ENCODE measurements around the gene ALKBH2. TPM values are rescaled to one million over a fixed set of nuclear protein-coding genes. Genes with fewer than 3 reads are reported as not detected.
A peak's percentile ranks its signal among the peaks of the same experiment; 100 is the strongest.

Gene ALKBH2
- total RNA-seq, 1 experiment from 2014 or later: 41.4 TPM

DNA sequence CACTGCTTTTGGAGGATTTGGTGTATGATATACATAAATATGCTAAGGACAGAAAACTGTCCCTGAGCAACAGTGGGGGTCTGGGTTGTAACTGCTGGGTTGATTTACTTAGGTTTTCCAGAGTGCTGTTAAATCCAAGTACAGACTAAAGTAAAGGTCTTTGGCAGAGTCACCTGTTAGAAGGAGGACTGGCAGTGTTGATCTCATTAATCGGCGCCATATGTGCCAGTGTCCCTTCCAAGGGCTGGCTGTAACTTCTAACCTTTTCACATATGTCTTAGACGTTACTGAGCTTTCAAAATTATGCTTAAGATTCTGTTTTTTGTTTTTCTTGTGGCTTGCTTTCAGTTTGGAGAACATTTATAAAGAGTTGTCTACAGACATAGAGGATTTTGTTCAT, 9.2 kb upstream of the ALKBH2 start:
- H3K4me3 Mint-ChIP-seq (ENCODE audit: unreplicated experiment): no peak overlapping the region
- no peaks in the 10 kb centered on the region for H3K9me3 Mint-ChIP-seq (ENCODE audit: unreplicated experiment)
- no peak overlapping the region for H3K4me3 ChIP-seq (ENCODE audit: low read depth, low read length)
- no peak overlapping the region for H3K27ac Mint-ChIP-seq (ENCODE audit: unreplicated experiment)
- H3K36me3 ChIP-seq (ENCODE audit: control insufficient read depth, insufficient read depth, low read length): peaks cover 2% of the 10 kb centered on the region
- intact Hi-C loops (cut with micrococcal nuclease; ENCODE audit: unreplicated experiment): no loop called here
- H3K4me1 ChIP-seq: no peaks in the 10 kb centered on the region
- ChIA-PET POLR2A (no interaction called here), CTCF (no interaction called here)
- peaks cover 78% of the 10 kb centered on the region for H3K36me3 Mint-ChIP-seq (ENCODE audit: insufficient read depth, unreplicated experiment)
- no peak for DNase-seq
- peaks cover 7% of the 10 kb centered on the region for H3K4me1 Mint-ChIP-seq (ENCODE audit: low read depth, unreplicated experiment)
- H3K9me3 ChIP-seq: no peaks in the 10 kb centered on the region
- TF ChIP-seq, protein P1, sequence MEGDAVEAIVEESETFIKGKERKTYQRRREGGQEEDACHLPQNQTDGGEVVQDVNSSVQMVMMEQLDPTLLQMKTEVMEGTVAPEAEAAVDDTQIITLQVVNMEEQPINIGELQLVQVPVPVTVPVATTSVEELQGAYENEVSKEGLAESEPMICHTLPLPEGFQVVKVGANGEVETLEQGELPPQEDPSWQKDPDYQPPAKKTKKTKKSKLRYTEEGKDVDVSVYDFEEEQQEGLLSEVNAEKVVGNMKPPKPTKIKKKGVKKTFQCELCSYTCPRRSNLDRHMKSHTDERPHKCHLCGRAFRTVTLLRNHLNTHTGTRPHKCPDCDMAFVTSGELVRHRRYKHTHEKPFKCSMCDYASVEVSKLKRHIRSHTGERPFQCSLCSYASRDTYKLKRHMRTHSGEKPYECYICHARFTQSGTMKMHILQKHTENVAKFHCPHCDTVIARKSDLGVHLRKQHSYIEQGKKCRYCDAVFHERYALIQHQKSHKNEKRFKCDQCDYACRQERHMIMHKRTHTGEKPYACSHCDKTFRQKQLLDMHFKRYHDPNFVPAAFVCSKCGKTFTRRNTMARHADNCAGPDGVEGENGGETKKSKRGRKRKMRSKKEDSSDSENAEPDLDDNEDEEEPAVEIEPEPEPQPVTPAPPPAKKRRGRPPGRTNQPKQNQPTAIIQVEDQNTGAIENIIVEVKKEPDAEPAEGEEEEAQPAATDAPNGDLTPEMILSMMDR (IDR thresholded peaks at IDR 0.05; ENCODE audit: insufficient read depth in 1 of 2, low read depth in 1 of 2, low read length in 1 of 2, severe bottlenecking in 1 of 2, unreplicated experiment in 1 of 2): no peak
- no peaks in the 10 kb centered on the region for H3K27me3 ChIP-seq (replicated peaks; ENCODE audit: control insufficient read depth, insufficient read depth, low read length)
- BruUV-seq (replicated peaks): no TSS peak
- no peaks in the 10 kb centered on the region for H3K27me3 Mint-ChIP-seq (ENCODE audit: insufficient read depth, unreplicated experiment)

DNA sequence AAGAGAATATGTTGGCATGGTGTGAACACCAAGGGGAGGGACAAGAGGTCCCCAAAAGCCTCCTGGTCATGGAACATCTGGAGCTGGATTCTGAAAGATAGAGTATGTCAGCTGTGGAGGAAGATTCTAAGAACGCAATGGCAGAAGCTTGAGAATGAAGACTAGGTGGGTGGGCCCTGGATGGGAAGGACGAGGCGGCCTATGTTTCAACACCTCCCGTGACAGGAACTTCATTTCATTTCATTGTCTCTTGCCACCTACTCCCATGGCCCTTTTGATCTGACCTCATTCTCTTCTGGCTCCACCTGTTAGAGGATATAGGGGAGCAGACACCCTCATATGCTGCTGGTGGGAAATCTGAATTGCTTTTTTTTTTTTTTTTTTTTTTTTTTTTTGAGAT, 7.5 kb upstream of the ALKBH2 start:
- DNase-seq: no peak
- Mint-ChIP-seq H3K36me3 (ENCODE audit: insufficient read depth, unreplicated experiment) (peaks cover 65% of the 10 kb centered on the region), H3K27ac (ENCODE audit: unreplicated experiment) (no peak overlapping the region), H3K4me1 (ENCODE audit: low read depth, unreplicated experiment) (peaks cover 6% of the 10 kb centered on the region), H3K9me3 (ENCODE audit: unreplicated experiment) (no peaks in the 10 kb centered on the region), H3K27me3 (ENCODE audit: insufficient read depth, unreplicated experiment) (no peaks in the 10 kb centered on the region), H3K4me3 (ENCODE audit: unreplicated experiment) (no peak overlapping the region)
- Histone ChIP-seq H3K4me3 (ENCODE audit: low read depth, low read length) (no peak overlapping the region), H3K4me1 (no peaks in the 10 kb centered on the region; the same call in 1 of the 2 replicates), H3K9me3 (no peaks in the 10 kb centered on the region), H3K27me3 (replicated peaks; ENCODE audit: control insufficient read depth, insufficient read depth, low read length) (no peaks in the 10 kb centered on the region), H3K36me3 (ENCODE audit: control insufficient read depth, insufficient read depth, low read length) (peaks cover 2% of the 10 kb centered on the region)
- BruUV-seq (replicated peaks): no TSS peak
- ChIA-PET CTCF (no interaction called here), POLR2A (no interaction called here)
- TF ChIP-seq, protein P1 (IDR thresholded peaks at IDR 0.05; ENCODE audit: insufficient read depth in 1 of 2, low read depth in 1 of 2, low read length in 1 of 2, severe bottlenecking in 1 of 2, unreplicated experiment in 1 of 2): no peak
- intact Hi-C loops (cut with micrococcal nuclease; ENCODE audit: unreplicated experiment): no loop called here

DNA sequence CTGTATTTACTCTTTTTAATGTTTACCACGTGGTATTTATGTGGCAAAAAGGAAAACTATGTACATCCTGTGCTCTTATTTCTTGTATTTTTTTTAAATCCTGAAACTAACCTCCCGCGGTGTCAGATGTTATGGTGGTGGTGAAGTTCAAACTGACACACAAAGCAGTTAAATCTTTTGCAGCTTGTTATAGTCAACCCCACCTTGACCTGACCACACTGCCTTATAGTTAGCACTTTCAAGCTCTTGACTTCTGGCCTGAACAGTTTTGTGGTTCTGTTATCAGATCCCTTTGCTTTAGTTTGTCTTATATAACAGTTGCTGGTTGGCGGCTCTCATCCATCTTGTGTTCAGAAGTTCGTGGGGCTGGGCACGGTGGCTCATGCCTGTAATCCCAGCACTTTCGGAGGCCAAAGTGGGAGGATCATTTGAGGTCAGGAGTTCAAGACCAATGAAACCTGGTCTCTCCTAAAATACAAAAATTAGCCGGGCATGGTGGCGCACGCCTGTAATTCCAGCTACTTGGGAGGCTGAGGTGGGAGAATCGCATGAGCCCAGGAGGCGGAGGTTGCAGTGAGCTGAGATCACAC, 6.3 kb upstream of the ALKBH2 start:
- POLR2A ChIA-PET: no interaction called here

More for the DNA sequence above, 6.3 kb upstream of the ALKBH2 start:
- Histone ChIP-seq H3K4me3 (ENCODE audit: low read depth, low read length) (no peak overlapping the region; the same call in 1 of the 2 replicates), H3K27me3 (replicated peaks; ENCODE audit: control insufficient read depth, insufficient read depth, low read length) (no peaks in the 10 kb centered on the region), H3K36me3 (ENCODE audit: control insufficient read depth, insufficient read depth, low read length) (peaks cover 2% of the 10 kb centered on the region; the same call in 1 of the 2 replicates), H3K9me3 (no peaks in the 10 kb centered on the region), H3K4me1 (no peaks in the 10 kb centered on the region; the same call in 1 of the 2 replicates)
- no peaks in the 10 kb centered on the region for H3K4me1 Mint-ChIP-seq (ENCODE audit: low read depth, unreplicated experiment)
- no peaks in the 10 kb centered on the region for H3K9me3 Mint-ChIP-seq (ENCODE audit: unreplicated experiment)
- TSS peak; percentile 40 for BruUV-seq (replicated peaks)
- TF ChIP-seq, protein P1 (IDR thresholded peaks at IDR 0.05; ENCODE audit: insufficient read depth in 1 of 2, low read depth in 1 of 2, low read length in 1 of 2, severe bottlenecking in 1 of 2, unreplicated experiment in 1 of 2): no peak
- peak overlapping the region; percentile 68 for H3K4me3 Mint-ChIP-seq (ENCODE audit: unreplicated experiment)
- DNase-seq: no peak
- intact Hi-C loops (cut with micrococcal nuclease; ENCODE audit: unreplicated experiment): no loop called here
- CTCF ChIA-PET: no interaction called here
- H3K27ac Mint-ChIP-seq (ENCODE audit: unreplicated experiment): no peak overlapping the region
- no peaks in the 10 kb centered on the region for H3K27me3 Mint-ChIP-seq (ENCODE audit: insufficient read depth, unreplicated experiment)
- H3K36me3 Mint-ChIP-seq (ENCODE audit: insufficient read depth, unreplicated experiment): peaks cover 56% of the 10 kb centered on the region
